GM21786 (cell line): ENCODE measurements around the gene MACROD2.

Source experiments
- ATAC-seq: cut with Tn5 transposase; IDR thresholded peaks from one replicate; pipeline ENCODE4 v1.9.1; 2021; ENCODE audit not compliant: unreplicated experiment

The MACROD2 gene

DNA sequence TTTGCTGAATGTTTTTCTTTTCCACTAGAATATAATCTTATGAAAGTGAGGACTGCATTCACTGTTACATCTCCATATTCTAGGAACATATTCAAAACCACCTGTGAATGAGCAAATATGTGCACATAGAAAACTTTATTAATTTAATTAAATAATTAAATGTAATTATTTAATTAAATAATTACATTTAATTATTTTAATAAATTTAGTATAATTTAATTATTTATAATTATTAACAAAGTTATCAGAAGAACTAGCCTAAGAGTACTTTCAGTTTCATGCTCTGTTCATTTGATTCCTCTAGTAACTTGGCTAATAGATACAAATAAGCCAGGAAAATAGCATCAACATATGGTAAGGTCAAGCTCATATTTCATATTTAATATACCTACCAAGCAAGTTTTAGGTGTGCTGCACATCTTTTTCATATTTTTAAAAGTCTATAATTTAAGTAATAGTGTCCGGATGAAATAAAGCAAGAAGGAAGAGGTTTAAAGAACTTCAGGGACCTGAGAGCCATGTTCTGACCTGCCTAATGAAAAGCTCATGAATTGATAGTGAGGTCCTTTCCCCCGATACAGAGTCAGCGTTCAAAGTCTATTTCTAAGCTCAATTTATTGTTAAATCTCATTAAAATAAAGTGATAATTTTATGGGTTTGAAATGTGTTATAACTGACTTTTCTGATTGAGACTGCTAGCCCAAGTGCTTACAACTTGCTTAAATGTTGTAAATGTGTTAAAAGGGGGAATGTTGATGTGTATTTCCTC is 703.5 kb downstream of the MACROD2 start:
- ATAC-seq, result no peak

DNA sequence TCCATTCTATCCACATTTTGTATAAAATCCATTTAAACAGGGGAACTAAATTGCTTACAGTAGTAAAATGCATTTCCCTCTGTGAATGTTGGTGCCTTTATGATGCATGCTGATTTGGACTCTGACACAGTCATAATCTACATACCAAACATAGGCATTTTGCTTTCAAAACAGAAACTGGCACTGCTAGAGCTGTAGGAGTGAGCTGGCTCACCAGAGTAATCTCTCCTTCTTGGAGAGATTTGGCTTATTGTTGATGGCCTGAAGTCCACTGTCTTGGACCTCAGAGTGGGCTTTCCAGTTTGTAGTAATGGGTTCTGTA is 705.3 kb downstream of the MACROD2 start:
- ATAC-seq, result peak; percentile 73

DNA sequence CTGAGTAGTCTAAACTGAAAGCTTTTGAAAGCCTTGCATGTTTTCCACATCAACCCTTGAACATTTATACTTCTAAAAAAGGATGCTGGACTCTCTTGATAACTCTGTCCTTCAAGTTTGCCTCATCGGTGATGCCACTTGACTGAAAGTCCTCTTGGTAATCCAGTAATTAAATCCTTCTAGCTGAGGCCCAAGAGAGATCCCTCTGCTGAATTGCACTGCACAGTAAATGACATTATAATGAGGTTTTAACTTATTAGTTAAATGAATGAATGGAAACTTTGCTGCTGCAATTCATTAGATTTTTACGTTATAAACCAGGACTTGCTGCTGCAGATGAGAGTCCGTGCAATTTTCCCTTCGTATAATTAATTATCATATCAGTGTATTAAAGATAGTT is 706.0 kb downstream of the MACROD2 start:
- ATAC-seq, result no peak

DNA sequence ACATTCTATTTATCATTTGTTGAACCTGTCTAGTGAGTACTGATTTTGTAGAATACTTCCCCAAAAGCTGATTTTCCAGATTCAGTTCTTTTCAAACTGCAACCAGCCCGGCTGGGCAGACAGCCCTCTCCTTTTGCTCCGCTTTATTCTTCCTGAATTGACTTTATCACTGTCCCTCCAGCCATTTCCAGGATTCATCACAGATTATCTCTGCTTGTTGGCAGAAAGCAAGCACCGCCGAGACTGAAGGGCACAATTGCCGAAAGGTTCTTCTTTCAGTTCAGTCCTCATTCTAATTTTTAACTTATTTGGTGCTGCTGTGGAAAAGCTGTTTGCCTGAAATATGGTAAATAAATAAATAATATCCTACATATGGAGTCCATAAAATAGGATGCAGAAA is 711.2 kb downstream of the MACROD2 start:
- ATAC-seq, result no peak

DNA sequence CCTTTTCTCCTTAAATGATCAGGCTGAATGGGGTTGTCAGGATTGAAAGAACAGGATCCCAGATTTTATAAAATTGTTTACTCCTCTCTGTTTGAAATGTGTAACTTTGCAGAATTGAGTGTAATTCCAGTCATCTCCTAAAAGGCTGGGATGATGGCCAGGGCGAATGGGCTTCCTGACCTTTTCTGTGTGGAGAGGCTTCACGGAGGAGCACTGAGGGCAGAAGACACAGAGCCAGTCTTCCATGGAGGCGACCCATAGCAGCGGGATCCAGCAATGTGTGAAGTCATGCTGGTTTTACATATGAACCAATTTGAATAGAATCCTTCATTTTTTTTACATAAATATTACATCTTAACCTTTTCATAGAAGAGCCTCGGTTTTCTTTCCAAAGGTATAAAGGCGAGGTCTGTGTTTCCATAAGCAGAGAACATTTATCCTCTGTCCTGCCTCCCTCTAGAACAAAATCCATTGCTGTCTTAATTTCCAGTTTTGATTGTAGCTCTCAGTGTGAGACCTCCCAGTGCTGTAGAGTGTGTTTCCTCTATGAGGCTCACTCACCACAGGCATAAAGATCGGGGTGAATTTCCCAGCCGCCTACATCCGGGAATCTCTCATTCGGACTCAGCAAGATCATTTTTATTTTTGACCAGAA is 711.8 kb downstream of the MACROD2 start:
- no peak for ATAC-seq

DNA sequence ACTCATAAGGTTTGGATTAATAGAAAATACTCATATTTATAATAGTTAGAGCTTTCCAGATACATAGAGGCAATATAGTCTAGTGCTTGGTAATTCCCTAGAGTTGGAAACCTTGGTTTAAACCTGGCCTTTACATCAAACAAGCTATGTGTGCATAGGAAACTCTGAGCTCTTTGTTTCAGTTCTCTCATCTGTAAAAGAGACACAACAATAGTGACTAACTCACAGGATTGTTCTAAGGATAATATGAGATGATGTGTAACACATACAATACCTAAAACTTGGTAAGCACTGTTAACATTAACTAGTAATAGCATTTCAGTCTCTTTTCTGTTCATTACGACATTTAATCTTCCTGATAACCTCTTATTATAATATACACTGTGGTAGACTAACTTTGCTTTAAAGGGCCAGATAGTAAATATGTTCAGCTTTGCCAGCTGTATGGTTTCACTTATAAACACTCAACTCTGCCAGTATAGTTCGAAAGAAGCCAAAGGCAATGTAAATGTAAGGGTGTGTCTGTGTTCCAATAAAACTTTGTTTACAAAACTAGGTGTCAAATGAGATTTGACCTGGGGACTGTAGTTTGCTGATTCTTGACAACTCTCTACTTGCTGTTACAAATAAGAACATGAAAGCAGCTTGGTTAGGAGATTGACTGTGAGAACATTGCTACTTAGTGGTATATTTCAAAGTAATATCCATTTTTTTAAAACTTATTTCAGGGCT is 712.7 kb downstream of the MACROD2 start:
- ATAC-seq, result no peak

DNA sequence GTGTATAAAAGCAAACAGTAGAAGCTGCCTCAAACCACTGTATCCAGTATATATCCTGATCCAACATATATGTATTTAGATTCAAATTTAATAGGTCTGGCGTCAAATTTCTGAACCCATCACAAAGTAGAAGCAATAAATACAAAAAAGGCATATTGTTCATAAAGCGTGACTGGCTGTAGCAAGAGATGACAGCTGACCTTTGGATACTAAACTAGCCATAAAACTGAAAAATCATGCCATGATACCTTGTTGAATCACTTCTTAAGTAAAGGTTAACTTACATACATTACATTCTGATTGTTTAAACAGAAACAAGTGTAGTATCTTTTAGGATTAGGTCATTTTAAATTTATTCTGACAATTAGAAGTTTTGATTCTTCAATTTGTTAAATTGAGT is 714.1 kb downstream of the MACROD2 start:
- no peak for ATAC-seq

DNA sequence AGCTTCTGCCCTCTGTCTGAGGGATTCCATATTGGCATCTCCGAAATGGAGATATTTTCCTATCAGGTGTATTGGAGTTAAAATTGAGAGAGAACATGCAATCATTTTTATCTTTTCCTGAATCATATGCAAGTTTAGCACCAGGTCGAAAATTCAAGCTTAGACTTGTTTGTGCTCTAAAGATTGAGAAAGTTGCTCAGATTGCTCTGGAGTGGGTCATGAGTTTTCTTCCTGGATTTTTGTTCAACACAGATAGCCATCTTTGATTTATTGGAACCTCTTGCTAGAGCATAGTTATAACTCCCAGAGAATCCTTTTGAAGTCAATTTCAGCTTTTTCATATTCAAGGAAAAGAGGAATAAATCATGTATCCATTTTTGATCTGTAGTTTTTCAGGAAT is 715.6 kb downstream of the MACROD2 start:
- no peak for ATAC-seq

DNA sequence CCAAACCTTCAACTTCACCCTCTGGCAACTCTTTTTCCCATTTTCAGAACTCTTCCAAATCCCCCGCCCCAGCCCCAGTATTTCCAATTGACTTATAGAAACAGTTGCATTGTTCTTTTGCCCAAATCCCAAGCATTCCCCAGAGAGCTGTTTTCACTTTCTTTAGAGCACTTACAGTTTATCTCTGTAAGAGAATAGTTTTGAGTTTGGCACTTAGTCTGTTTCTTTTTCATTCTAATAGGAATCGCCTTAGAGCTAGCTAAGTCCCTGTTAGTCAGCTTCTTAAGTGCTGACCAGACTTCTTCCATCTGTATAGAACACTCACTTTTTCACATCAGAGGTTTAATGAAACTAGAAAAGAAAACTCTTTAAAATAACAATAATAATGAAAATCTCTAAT is 716.3 kb downstream of the MACROD2 start:
- no peak for ATAC-seq

DNA sequence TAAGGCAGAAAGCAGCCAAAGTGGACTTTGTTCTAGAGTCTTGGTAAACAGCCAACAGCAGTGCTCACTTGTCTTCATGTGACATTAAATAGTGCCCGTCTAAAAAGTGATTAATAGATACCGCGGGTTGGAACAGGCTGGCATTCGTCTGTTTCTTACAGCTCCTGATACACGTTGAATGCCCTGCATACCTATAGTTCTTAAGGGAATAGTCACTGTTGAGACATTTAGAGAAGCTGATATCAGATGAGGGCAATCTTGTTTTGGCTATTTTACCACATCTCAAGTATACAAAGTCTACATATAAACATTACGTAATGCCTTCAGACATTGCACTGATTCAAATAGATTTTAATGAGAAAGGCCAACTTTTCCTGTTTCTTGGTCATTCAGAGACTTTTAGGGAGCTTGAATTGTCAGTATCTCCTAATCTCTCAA is 717.0 kb downstream of the MACROD2 start:
- no peak for ATAC-seq

DNA sequence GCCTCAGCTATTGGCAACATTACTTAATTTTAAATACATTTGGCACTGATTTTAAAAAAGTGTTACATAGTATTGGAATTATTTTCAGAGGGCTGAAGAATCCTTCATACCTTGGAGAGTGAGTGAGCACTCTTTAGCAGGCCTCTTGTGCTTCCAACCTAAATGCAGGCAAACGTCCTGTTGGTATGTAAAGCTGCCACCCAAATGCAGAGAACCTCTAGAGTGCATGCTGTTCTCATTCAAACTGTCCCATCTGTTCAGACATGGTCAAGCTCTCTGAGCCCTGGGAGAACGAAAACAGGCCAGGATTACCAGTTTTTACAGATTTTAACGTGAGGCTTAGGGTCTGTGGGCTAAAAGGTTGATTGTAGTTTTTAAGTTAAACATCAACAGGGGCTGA is 720.1 kb downstream of the MACROD2 start:
- no peak for ATAC-seq

DNA sequence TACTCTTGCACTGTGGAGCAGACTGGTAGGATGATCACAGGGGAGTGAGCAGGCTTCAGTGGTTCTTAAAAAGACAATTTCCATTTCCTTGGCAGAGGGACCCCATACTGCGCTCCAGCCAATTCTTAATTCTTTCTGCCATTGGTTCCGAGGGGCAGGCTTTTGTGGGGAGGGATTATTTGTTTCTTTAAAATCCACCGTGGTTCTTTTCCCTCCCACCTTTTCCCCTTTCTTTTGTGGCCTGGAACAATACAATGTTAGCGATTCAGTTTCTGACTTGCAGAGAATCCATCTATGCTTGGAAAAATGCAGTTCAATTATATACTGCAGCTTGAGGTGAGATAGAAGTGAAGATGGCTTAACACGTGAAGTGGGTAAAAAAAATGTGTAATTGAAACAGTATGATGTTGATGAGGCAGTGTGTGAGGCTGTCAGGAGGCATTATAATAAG is 721.1 kb downstream of the MACROD2 start:
- ATAC-seq, result no peak

DNA sequence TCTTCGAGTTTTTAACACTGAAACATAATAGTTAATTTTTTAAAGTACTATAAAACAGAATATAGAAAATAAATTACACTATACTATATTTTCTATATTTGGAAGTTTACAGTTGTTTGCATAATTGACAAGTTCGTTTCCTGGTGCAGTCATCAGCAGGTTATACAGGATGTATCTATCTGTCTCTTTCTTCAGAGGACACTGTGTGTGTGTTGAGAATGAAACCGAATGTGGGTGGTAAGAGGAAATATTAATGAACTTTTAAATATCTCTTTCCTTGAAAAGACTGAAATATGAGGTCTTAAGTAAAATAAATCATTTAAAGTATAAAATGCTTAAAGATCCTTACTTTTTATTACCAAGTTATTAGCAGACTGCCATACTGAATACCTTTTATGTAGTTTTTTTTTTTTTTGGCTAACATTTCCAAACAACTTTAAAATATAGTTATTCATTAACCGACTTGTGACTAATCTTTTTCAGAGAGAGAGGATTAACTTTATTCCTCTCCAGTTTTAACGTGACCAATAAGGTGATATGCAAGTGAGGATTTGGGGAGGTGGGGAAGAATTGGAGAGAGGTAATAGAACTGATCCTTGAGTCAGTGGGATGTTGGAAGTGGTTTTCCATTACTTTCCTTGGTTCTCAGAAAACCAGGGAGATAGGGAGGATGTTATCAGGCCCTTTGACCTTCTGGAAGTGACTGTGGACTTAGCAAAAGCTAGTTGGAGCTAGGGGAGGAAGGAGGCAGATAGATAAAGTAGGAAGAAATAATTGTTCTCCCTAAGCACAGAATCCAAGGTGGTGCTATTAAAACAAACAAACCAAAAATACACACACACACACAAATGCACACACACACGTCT is 722.1 kb downstream of the MACROD2 start:
- ATAC-seq, result peak; percentile 84

DNA sequence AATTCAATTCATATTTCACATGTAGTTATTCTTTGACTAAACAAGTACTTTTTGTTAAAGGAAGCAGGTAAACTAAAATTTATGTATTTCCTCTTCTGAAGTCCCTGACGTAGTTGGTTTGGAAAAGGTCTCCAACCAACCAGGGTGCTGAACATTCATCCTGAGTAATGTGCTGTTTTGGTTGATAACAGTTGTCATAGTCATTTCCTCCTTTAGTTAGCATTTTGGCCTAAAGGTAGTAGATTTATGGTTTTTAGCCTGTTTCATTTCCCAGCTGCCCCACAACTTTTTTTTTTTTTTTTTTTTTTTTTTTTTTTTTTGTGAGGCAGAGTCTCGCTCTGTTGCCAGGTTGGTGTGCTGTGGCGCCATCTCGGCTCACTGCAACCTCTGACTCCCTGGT is 724.9 kb downstream of the MACROD2 start:
- ATAC-seq, result no peak

DNA sequence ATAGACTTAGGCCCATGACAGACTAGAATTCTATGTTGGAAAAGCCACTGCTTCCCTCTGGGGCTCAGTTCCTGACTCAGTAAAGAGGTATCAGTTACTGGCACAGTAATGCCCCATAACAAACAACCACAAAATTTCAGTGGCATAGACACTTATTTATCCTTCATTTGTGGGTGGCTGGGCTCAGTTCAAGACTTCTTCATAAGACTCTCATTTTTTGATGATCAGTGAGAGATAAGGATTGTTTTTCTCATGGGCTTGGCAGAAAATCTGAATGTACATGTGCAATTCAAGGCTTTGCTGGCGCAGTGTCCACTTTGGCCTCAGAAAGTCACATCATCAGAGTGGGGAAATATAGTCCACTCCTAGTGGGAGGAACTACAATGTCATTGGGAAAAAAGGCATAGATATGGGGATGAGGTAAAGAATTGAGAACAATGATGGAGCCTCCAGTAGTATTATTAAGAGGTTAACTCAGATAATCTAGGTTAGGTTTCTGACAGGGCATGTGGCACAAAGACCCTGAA is 726.7 kb downstream of the MACROD2 start:
- ATAC-seq, result no peak

DNA sequence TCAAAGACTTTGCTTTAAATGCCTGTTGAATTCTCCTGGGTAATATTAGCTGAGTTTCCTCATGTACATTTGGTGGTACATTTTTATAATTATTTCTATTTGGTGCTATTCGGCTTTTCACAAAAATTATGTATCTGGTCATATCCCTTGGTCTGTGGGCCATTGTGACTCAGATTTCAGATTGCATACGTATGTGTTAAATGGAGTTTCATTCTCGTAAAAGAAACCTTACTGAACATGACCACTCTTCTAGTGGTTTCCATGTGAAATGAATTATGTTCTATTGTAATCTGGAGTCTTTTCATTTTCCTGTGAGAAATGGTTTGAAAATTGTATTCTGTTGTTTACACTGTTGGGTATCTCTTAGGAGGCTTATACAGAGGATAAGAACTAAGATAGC is 728.3 kb downstream of the MACROD2 start:
- ATAC-seq, result no peak

DNA sequence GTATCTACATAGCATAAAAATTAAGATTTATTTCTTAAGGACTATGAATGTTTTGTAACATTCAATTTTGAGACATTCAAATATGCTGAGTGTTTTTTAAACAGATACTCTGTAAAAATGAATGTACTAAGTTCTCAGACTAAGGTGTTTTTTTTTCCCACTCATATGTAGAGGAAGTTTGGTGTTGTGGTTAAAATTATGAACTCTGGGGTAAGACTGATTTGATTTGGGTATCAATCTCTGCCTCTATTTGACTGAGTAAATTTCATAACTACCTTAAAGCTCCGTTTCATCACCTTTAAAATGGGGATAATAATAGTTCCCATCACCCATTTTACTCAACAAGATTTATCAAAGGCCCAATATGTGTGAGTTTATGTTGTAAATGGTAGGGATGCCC is 728.7 kb downstream of the MACROD2 start:
- ATAC-seq, result no peak

DNA sequence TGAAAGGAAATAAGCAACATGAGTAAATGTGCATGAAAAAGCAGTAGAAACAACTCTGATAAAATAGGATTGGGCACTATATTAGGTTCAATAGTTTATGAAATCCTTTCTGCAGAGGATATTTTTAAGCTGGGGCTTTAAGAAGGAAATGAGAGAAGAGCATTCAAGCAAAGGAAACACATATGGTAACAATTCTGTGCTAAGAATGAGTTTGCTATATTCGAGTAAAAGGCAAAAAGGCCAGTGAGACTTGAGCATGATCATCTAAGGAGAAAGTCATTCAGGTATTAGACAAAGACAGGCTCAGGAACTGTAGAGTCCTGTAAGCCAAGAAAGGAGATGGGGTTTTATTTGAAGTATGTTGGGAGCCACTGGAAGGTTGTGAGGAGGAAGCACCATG is 729.2 kb downstream of the MACROD2 start:
- ATAC-seq, result no peak

DNA sequence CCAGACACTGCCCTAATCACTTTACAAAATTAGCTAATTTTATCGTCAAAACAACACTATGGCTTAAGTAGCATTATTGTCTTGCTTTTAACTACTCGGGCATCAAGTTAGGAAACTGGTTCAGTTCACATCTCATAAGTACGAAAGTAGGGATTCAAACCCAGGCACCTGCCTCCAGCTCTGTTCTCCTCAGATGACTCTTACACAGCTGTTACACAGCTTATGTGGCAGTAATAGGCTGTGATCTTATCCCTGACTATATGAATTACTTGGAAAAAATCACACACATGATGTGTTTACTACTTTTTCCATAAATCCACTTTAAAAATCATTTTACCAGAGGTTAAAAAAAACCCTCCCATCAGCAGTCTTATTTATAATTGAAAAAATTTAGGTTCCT is 731.3 kb downstream of the MACROD2 start:
- no peak for ATAC-seq

DNA sequence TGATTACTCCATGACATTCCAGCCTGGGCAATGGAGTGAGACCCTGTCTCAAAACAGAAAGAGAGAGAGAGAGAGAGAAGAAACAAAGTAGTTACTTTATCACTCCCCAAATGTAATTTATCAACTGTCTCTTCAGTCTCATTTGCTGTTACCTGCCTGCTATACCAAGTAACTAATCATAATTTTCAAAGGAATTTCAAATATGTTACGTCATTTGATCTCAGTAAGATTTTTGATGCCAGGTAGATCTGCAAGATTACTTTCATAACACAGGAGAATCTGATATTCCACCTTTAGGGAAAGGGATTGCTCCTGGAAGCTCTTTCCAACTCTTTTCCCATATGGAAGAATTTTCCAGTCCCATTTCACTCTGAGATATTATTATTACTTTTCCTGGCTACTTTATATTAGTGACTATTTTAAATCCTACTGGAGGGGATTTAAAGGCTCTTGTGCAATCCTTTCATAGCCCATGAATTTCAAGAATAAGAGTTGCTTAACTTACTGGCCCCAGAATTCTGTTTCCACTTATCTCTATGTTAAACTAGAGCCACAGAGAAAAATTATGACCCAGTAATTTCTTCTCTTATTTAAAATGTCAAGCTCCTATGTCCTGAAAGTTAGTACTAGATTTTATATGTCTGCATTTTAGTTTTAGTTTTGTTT is 732.3 kb downstream of the MACROD2 start:
- ATAC-seq, result no peak
